RWPE2 (cell line): Measurements from ENCODE around the gene RNU6-7.
A peak's percentile ranks its signal among the peaks of the same experiment; 100 is the strongest.

Experiments
- ATAC-seq: fragments of 200-7000 bp; cut with Tn5 transposase; 3 replicates; pipeline ENCODE4 v1.9.1; 2021; ENCODE audit warnings: low read depth
- DNase-seq: peaks from one replicate; pipeline ENCODE4 v3.0.0-alpha.2; 2020; ENCODE audit warnings: low spot score
- H3K27ac ChIP-seq: fragments of 450-650 bp; 2 replicates; pipeline ENCODE4 v1.5.1; 2017; ENCODE audit warnings: mild to moderate bottlenecking; ENCODE audit not compliant: poor library complexity, severe bottlenecking
- H3K27me3 ChIP-seq: fragments of 250-450 bp; sonication (Bioruptor Pico); 2 replicates; pipeline ENCODE4 v1.5.1; 2021; ENCODE audit warnings: mild to moderate bottlenecking, moderate library complexity; ENCODE audit not compliant: insufficient read depth, poor library complexity, severe bottlenecking
- H3K36me3 ChIP-seq: fragments of 250-450 bp; sonication (Bioruptor Pico); 2 replicates; pipeline ENCODE4 v1.5.1; 2020; ENCODE audit warnings: low read depth, mild to moderate bottlenecking, moderate library complexity
- H3K4me1 ChIP-seq: fragments of 250-450 bp; sonication (Bioruptor Pico); 2 replicates; pipeline ENCODE4 v1.5.1; 2021; ENCODE audit warnings: mild to moderate bottlenecking, moderate library complexity; ENCODE audit not compliant: insufficient read depth, poor library complexity, severe bottlenecking
- H3K4me3 ChIP-seq: fragments of 250-450 bp; sonication (Bioruptor Pico); 2 replicates; pipeline ENCODE4 v1.5.1; 2021; ENCODE audit warnings: mild to moderate bottlenecking, moderate library complexity; ENCODE audit not compliant: severe bottlenecking
- H3K9me3 ChIP-seq: fragments of 250-450 bp; sonication (Bioruptor Pico); 2 replicates; pipeline ENCODE4 v1.5.1; 2021; ENCODE audit warnings: mild to moderate bottlenecking, moderate library complexity; ENCODE audit not compliant: severe bottlenecking
- TF ChIP-seq, protein P1 (sequence below): fragments of 450-650 bp; IDR thresholded peaks from one replicate; pipeline ENCODE4 v1.5.1; 2017; ENCODE audit warnings: mild to moderate bottlenecking, moderate library complexity; ENCODE audit not compliant: poor library complexity, severe bottlenecking

RNU6-7 gene

DNA sequence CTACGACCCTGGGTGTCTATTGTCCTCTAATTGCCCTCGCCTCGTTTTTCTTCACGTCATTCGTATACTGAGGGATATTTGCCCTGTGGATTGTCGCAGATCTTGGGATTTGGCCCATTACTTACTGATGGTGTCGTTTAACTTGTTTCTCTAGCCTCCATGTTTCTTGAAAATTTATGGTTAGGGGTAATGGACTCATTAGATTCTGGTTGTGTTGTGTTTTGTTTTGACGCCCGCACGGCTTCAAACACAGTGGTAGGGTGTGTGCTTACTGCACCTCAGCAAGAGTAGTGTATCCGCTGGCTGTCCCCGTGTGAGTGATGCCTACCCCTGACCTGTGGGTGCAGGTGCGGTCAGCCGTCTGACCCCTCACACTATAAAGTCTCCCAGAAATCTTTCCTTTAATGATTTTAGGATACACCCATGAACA lies 2.1 kb downstream of the RNU6-7 start:
- H3K27ac ChIP-seq: peak overlapping the region; percentile 53
- TF ChIP-seq, protein P1, sequence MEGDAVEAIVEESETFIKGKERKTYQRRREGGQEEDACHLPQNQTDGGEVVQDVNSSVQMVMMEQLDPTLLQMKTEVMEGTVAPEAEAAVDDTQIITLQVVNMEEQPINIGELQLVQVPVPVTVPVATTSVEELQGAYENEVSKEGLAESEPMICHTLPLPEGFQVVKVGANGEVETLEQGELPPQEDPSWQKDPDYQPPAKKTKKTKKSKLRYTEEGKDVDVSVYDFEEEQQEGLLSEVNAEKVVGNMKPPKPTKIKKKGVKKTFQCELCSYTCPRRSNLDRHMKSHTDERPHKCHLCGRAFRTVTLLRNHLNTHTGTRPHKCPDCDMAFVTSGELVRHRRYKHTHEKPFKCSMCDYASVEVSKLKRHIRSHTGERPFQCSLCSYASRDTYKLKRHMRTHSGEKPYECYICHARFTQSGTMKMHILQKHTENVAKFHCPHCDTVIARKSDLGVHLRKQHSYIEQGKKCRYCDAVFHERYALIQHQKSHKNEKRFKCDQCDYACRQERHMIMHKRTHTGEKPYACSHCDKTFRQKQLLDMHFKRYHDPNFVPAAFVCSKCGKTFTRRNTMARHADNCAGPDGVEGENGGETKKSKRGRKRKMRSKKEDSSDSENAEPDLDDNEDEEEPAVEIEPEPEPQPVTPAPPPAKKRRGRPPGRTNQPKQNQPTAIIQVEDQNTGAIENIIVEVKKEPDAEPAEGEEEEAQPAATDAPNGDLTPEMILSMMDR: no peak

DNA sequence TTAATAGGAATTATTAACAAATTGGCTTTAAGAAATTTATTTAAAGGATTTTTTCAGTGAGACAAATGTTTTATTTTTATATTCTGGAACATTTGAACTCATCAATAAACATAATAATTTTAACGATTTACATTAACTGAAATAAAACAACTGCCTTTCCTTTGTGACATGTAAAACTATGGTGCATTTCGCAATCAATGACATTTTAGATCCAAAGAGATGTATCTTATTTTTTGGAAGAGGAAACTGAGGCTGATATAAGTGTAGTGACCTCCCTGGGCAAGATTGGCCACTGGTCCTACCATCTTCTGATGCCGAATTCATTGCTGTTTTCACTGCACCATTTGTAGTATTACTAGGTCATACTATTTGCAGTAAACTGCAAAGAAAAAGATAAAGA lies 3.7 kb downstream of the RNU6-7 start:
- TF ChIP-seq, protein P1: no peak

More for the DNA sequence above, 2.1 kb downstream of the RNU6-7 start:
- ATAC-seq (no peak), DNase-seq (no peak)
- Histone ChIP-seq H3K9me3 (no peaks in the 10 kb centered on the region), H3K4me1 (peaks cover 6% of the 10 kb centered on the region), H3K4me3 (peak overlapping the region; percentile 70), H3K36me3 (no peaks in the 10 kb centered on the region), H3K27me3 (no peaks in the 10 kb centered on the region)

DNA sequence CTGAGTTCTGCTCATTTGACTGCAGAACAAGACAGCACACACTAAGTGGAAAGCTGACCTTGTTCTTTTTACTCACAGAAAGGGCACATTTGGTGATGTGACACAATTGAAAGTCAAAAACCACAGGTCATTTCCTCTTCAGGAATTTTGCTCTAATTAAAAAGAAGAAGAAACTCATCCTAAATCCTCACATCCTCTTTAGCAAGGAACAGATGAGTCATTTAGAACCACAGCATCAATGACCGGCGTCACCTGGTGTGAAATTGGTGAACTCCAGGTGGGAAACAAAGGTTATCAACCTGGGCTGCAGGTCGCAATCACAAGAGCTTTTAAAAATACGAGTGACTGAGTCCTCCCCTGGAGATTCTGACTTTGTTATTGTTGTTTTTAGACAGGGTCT lies 4.1 kb downstream of the RNU6-7 start:
- TF ChIP-seq, protein P1: peak; percentile 11
- H3K27ac ChIP-seq: no peak overlapping the region
- DNase-seq (no peak), ATAC-seq (no peak)
- H3K27me3 ChIP-seq: no peaks in the 10 kb centered on the region
- peaks cover 6% of the 10 kb centered on the region for H3K4me1 ChIP-seq
- no peak overlapping the region for H3K4me3 ChIP-seq
- H3K9me3 ChIP-seq: no peaks in the 10 kb centered on the region
- no peaks in the 10 kb centered on the region for H3K36me3 ChIP-seq

More for the DNA sequence above, 3.7 kb downstream of the RNU6-7 start:
- DNase-seq (no peak), ATAC-seq (no peak)
- Histone ChIP-seq H3K27me3 (no peaks in the 10 kb centered on the region), H3K9me3 (no peaks in the 10 kb centered on the region), H3K4me3 (no peak overlapping the region), H3K36me3 (no peaks in the 10 kb centered on the region), H3K4me1 (peaks cover 6% of the 10 kb centered on the region), H3K27ac (no peak overlapping the region)

DNA sequence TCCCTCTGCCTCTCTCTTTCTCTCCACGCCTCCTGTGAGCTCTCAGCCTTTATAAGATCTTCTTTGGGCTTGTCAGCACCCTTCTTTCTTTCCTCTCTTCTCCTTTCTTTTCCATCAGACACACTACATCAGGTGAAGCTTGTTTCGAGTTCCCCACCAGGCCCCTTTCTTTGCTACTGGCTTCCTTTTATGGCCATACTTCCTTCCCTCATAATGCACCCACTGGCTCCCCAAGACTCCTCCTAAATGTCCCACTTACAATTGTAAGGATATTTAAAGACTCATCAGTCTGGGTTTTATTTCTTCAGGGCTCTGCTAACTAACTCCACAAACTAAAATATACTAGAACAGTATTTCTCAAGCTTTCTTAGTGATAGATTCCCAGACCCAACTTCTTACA lies 4.7 kb downstream of the RNU6-7 start:
- no peak overlapping the region for H3K27ac ChIP-seq
- ATAC-seq (no peak), DNase-seq (no peak)

DNA sequence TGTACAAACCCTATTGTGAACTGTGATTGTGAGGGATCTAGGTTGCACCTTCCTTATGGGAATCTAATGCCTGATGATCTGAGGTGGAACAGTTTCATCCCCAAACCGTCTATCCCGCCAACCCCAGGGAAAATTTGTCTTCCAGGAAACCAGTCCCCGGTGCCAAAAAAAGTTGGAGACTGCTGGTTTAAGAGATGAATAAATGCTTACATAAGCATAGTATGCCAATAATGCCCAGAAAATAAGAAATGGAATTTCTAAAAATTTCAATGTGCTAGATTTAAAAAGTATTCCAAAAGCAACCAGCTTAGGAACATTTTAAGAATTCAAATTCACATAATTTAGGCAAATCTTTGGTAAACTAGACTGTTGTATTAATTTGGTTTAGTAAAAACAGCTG lies 6.6 kb downstream of the RNU6-7 start:
- Histone ChIP-seq H3K4me3 (no peak overlapping the region), H3K27ac (no peak overlapping the region), H3K36me3 (no peaks in the 10 kb centered on the region), H3K4me1 (peaks cover 6% of the 10 kb centered on the region), H3K9me3 (no peaks in the 10 kb centered on the region), H3K27me3 (no peaks in the 10 kb centered on the region)
- DNase-seq (no peak), ATAC-seq (no peak)
- TF ChIP-seq, protein P1: no peak

More for the DNA sequence above, 4.7 kb downstream of the RNU6-7 start:
- Histone ChIP-seq H3K9me3 (no peaks in the 10 kb centered on the region), H3K4me3 (no peak overlapping the region), H3K36me3 (no peaks in the 10 kb centered on the region), H3K27me3 (no peaks in the 10 kb centered on the region), H3K4me1 (peaks cover 6% of the 10 kb centered on the region)
- TF ChIP-seq, protein P1: no peak
